GM12801 (cell line): ENCODE measurements around the gene RNF41.

Source experiments
- TF ChIP-seq, protein P1 (sequence below): IDR thresholded peaks from one replicate; pipeline ENCODE4 v1.5.1; 2011; ENCODE audit warnings: control low read depth; ENCODE audit not compliant: insufficient read length; ENCODE audit errors: extremely low read depth

Gene RNF41

DNA sequence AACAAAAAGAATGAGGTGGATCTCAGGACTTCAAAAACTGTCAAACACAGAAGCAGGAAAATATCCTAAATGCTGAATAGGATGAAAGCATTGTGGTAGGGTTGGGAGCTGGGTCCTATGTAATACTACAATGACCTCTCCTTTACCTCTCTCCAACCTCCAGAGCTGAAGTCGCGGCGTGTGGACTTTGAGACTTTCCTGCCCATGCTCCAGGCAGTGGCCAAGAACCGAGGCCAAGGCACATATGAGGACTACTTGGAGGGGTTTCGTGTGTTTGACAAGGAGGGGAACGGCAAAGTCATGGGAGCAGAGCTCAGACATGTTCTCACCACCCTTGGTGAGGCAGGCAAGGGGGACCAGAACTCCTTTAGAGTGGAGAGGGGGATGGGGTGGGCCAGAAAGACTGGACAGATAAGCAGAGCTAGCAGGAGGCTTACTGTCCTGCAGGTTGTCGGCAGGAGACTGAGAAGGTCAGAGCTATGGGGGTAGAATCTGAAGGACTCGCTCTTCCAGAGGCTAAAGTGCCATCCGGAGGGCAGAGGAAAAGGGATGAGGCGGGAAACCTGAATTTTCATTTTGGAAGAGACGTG is 66.4 kb downstream of the RNF41 start:
- TF ChIP-seq, protein P1, sequence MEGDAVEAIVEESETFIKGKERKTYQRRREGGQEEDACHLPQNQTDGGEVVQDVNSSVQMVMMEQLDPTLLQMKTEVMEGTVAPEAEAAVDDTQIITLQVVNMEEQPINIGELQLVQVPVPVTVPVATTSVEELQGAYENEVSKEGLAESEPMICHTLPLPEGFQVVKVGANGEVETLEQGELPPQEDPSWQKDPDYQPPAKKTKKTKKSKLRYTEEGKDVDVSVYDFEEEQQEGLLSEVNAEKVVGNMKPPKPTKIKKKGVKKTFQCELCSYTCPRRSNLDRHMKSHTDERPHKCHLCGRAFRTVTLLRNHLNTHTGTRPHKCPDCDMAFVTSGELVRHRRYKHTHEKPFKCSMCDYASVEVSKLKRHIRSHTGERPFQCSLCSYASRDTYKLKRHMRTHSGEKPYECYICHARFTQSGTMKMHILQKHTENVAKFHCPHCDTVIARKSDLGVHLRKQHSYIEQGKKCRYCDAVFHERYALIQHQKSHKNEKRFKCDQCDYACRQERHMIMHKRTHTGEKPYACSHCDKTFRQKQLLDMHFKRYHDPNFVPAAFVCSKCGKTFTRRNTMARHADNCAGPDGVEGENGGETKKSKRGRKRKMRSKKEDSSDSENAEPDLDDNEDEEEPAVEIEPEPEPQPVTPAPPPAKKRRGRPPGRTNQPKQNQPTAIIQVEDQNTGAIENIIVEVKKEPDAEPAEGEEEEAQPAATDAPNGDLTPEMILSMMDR = no peak

DNA sequence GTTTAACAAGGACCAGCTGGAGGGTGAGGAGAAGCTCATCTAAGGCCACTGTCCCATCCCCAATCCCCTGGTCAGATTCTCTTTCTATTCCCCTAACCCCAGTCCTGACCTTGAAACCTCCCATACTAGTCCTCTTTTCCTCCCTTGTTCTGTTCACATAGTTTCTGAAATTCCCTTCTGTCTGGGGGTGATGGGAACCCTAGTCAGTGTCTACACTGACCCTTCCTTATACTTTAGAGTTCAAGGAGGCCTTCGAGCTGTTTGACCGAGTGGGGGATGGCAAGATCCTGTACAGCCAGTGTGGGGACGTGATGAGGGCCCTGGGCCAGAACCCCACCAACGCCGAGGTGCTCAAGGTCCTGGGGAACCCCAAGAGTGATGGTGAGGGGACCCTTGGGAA is 66.9 kb downstream of the RNF41 start:
- TF ChIP-seq, protein P1 = no peak

DNA sequence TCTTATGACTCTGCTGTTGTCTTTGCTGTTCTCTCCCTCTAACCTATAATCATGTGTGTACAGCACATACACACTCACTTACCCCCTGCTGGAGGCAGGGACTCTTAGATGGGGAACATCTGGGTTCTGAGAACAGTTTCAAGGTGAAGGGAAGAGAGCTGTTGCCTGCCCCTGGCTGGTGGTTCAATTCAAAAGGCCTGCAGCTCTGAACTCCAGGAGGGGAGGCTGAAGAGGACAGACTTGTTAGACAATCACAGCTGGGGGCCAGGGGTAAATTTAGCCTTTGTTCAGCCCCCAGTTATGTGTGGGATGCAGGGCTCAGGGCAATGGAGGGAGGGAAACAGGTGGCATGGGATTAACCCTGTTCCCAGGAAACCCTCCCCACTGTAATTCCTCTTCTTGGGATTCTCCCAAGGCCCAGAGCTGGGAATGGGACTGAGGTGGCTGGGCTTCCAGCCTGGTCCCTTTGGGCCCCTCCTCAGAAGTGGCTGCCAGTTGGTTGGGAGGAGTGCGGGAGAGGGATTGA is 67.4 kb downstream of the RNF41 start:
- TF ChIP-seq, protein P1 = no peak

DNA sequence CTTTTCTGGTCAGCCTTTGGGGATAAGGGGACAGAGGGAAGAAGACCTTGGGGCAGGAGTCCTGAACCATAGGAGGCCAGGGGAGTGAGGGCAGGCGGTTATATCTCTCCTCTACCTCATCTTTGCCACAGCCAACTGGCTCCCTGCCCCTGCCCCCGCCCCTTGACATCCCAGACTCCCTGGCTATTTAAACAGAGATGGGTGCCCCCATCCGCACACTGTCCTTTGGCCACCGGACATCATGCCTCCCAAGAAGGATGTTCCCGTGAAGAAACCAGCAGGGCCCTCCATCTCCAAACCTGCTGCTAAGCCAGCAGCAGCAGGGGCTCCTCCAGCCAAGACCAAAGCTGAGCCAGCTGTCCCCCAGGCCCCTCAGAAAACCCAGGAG is 68.0 kb downstream of the RNF41 start:
- TF ChIP-seq, protein P1 = no peak

DNA sequence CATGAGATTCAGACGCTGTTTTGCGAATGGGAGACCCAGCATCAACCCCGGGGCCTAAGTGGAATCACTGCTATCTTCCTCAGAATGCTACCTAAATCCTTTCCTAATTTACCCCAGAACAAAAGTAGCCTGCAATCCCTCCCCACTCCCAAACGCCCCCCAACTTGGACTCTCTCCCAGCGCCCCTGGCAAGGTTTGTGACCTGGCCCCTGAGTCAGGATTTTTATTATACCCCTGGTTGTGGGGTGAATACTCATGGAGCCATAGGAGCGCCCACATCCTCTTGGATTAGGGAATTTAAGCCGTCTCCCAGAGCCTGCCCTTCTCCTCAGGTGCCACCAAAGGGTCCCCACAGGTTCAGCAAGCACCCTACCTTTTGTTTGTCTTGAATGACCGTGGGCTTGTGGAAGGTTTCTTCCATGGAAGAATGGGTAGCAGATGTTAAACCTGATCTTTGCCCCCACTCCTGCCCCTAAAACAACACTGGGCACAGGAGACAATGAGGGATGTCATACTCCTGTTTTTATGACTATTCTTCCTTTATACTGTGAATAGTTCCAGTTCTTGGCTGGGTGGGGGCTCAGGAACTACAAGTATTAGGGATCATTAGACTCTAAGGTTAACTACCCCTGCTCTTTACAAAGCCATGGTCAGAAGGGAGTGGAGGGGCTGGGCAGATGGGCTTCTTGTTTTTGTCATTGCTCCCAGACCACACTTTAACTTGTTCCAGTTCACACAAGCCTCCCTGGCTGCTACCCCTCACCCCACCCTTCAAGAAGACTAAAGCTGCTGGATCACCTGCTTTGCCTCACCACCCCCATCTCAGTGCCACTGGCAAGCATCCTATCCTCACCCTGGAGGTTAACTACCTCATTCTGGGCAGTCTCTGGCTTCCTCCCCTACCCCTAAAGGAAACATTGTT is 68.7 kb downstream of the RNF41 start:
- TF ChIP-seq, protein P1 = no peak
